ENCODE results near the gene CSDE1. TPM values are rescaled to one million over a fixed set of nuclear protein-coding genes. Genes with fewer than 3 reads are reported as not detected.

Gene CSDE1
- polyA plus RNA-seq, 3 donors: 177 to 324 (median 251) TPM

DNA sequence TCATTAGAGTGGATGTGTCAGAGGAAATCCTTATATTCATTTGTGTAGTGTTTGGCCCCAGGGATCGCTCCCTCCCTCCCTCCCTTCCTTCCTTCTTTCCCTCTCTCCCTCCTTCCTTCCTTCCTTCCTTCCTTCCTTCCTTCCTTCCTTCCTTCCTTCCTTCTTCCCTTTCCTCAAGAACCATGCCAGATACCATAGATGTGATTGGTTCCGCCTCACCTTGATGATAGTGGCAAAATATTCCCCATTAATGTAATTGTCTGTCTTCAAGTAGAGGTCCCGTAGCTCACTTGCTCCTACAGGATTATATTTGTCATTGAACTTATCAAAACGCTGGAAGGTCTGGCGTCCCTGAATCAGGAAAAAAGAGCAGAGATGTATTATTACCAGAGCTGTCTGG is 80.1 kb downstream of the CSDE1 start:
- Histone ChIP-seq H3K4me1 (ENCODE audit: control insufficient read depth in 1 of 2, insufficient read depth in 2 of 2, low read length in 2 of 2) (no peaks in the 10 kb centered on the region), H3K9ac (ENCODE audit: insufficient read depth, low read length, poor library complexity, severe bottlenecking) (no peak overlapping the region), H3K9me3 (replicated peaks in 1 of 2; ENCODE audit: control insufficient read depth in 1 of 2, insufficient read depth in 1 of 2, low read length in 2 of 2) (no peaks in the 10 kb centered on the region), H3K27me3 (ENCODE audit: control insufficient read depth in 2 of 2, insufficient read depth in 2 of 2, low read length in 2 of 2) (peaks cover 4 to 6% of the 10 kb centered on the region in 2 donors), H2AFZ (ENCODE audit: insufficient read depth, low read depth, low read length, poor library complexity, severe bottlenecking) (no peak overlapping the region), H3K4me3 (replicated peaks in 1 of 3; ENCODE audit: low read depth in 2 of 3, low read length in 3 of 3) (no peak overlapping the region), H3K4me2 (replicated peaks; ENCODE audit: extremely low read depth, low read length, poor library complexity, severe bottlenecking) (no peak overlapping the region), H4K20me1 (ENCODE audit: insufficient read depth, low read length) (no peaks in the 10 kb centered on the region), H3K36me3 (replicated peaks in 1 of 2; ENCODE audit: control insufficient read depth in 1 of 2, insufficient read depth in 2 of 2, low read length in 2 of 2) (no peaks in the 10 kb centered on the region), H3K79me2 (ENCODE audit: insufficient read depth, low read length) (no peaks in the 10 kb centered on the region), H3K27ac (ENCODE audit: low read depth in 1 of 2, low read length in 2 of 2) (no peak overlapping the region)
- Mint-ChIP-seq H3K4me3 (peak overlapping the region in 1 of 2 donors; percentile 43), H3K27me3 (ENCODE audit: low read depth in 3 of 3) (peaks cover 6 to 18% (median 15%) of the 10 kb centered on the region in 3 donors), H3K9me3 (peaks cover 0 to 3% (median 0%) of the 10 kb centered on the region in 7 donors), H3K4me1 (no peaks in the 10 kb centered on the region), H3K36me3 (no peaks in the 10 kb centered on the region), H3K27ac (no peak overlapping the region)
- TF ChIP-seq CTCF (IDR thresholded peaks at IDR 0.05): no peak
- 100% methylated on average over 2 of the region's 5 CpGs for WGBS (ENCODE audit: insufficient coverage)
- intact Hi-C loops (cut with micrococcal nuclease): no loop called here
- DNase-seq: no peak

DNA sequence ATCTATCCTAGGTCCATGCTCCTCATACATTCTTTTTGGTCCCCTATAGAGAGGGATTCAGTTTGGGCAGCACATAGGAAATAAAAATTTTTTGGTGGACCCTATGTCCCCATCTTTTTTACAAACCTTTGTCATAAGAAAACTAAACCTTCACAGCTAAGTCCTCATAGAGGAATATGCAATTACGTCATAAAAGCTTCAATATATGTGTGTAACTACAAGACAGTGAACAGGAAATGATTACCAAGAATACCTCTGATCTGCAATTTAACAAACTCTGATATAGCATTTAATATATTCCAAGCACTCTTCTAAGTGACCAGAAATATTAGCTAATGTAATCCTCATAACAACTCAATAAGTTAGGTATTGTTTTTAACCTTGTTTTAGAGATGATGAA is 81.7 kb downstream of the CSDE1 start:
- Histone ChIP-seq H3K36me3 (replicated peaks in 1 of 2; ENCODE audit: control insufficient read depth in 1 of 2, insufficient read depth in 2 of 2, low read length in 2 of 2) (no peaks in the 10 kb centered on the region), H3K4me1 (ENCODE audit: control insufficient read depth in 1 of 2, insufficient read depth in 2 of 2, low read length in 2 of 2) (no peaks in the 10 kb centered on the region), H3K9me3 (replicated peaks in 1 of 2; ENCODE audit: control insufficient read depth in 1 of 2, insufficient read depth in 1 of 2, low read length in 2 of 2) (no peaks in the 10 kb centered on the region), H3K9ac (ENCODE audit: insufficient read depth, low read length, poor library complexity, severe bottlenecking) (no peak overlapping the region), H2AFZ (ENCODE audit: insufficient read depth, low read depth, low read length, poor library complexity, severe bottlenecking) (no peak overlapping the region), H3K4me2 (replicated peaks; ENCODE audit: extremely low read depth, low read length, poor library complexity, severe bottlenecking) (no peak overlapping the region), H3K27me3 (ENCODE audit: control insufficient read depth in 2 of 2, insufficient read depth in 2 of 2, low read length in 2 of 2) (peaks cover 4 to 6% of the 10 kb centered on the region in 2 donors), H3K4me3 (replicated peaks in 1 of 3; ENCODE audit: low read depth in 2 of 3, low read length in 3 of 3) (no peak overlapping the region), H4K20me1 (ENCODE audit: insufficient read depth, low read length) (no peaks in the 10 kb centered on the region), H3K79me2 (ENCODE audit: insufficient read depth, low read length) (no peaks in the 10 kb centered on the region), H3K27ac (ENCODE audit: low read depth in 1 of 2, low read length in 2 of 2) (no peak overlapping the region)
- peaks cover 6 to 17% (median 17%) of the 10 kb centered on the region in 3 donors for H3K27me3 Mint-ChIP-seq (ENCODE audit: low read depth in 3 of 3)
- H3K4me1 Mint-ChIP-seq: no peaks in the 10 kb centered on the region
- no peak overlapping the region for H3K27ac Mint-ChIP-seq
- DNase-seq: no peak
- H3K36me3 Mint-ChIP-seq: no peaks in the 10 kb centered on the region
- H3K4me3 Mint-ChIP-seq: no peak overlapping the region
- whole genome bisulfite sequencing (ENCODE audit: insufficient coverage): no CpG with 5 or more reads among the region's 1 CpG
- intact Hi-C loops (cut with micrococcal nuclease): no loop called here
- no peak for TF ChIP-seq CTCF (IDR thresholded peaks at IDR 0.05)
- H3K9me3 Mint-ChIP-seq: peaks cover 0 to 3% (median 0%) of the 10 kb centered on the region in 7 donors

Measured in CD14-positive monocyte (primary cell).